Lung (tissue), 12 donors: ENCODE measurements around the gene ADGRL2. TPM values are rescaled to one million over a fixed set of nuclear protein-coding genes. Genes with fewer than 3 reads are reported as not detected.

Experiments
- ATAC-seq: fragments of 200-7000 bp; cut with Tn5 transposase; one replicate; pipeline ENCODE4 v1.9.1; 2020; ENCODE audit warnings: moderate number of reproducible peaks; ENCODE audit not compliant: insufficient read depth, low FRiP score
- DNase-seq, 3 donors: peaks; one replicate each; pipeline ENCODE4 v3.0.0-alpha.2; 2013 to 2017
- H3K27ac ChIP-seq, 2 donors: one replicate each; pipeline ENCODE4 v1.5.1; 2013; ENCODE audit warnings: mild to moderate bottlenecking in 2 of 2, moderate library complexity in 2 of 2, control low read depth in 1 of 2, inconsistent platforms in 1 of 2, low read depth in 1 of 2, low read length in 1 of 2
- H3K27me3 ChIP-seq, 3 donors: one replicate each; pipeline ENCODE4 v1.5.1; 2013; ENCODE audit warnings: low read length in 2 of 3; ENCODE audit not compliant: control insufficient read depth in 3 of 3, insufficient read depth in 3 of 3
- H3K36me3 ChIP-seq, 4 donors: one replicate each; pipeline ENCODE4 v1.5.1; 2013; ENCODE audit warnings: low read length in 4 of 4, mild to moderate bottlenecking in 1 of 4, moderate library complexity in 1 of 4; ENCODE audit not compliant: control insufficient read depth in 4 of 4, insufficient read depth in 4 of 4
- H3K4me1 ChIP-seq, 5 donors: one replicate each; pipeline ENCODE4 v1.5.1; 2013; ENCODE audit warnings: low read length in 5 of 5, mild to moderate bottlenecking in 2 of 5, moderate library complexity in 1 of 5; ENCODE audit not compliant: control insufficient read depth in 5 of 5, insufficient read depth in 5 of 5
- H3K4me3 ChIP-seq: one replicate; pipeline ENCODE4 v1.5.1; 2013; ENCODE audit warnings: mild to moderate bottlenecking, control low read depth, moderate library complexity
- H3K9ac ChIP-seq, 2 donors: one replicate each; pipeline ENCODE4 v1.5.1; 2013; ENCODE audit warnings: low read length in 2 of 2, control low read depth in 1 of 2; ENCODE audit not compliant: insufficient read depth in 1 of 2
- H3K9me3 ChIP-seq, 4 donors: one replicate each; pipeline ENCODE4 v1.5.1; 2013; ENCODE audit warnings: low read length in 3 of 4, mild to moderate bottlenecking in 1 of 4, moderate library complexity in 1 of 4; ENCODE audit not compliant: control insufficient read depth in 4 of 4, insufficient read depth in 3 of 4
- CTCF ChIP-seq: IDR thresholded peaks from 2 replicates; pipeline ENCODE4 v1.5.1; 2012; ENCODE audit warnings: mild to moderate bottlenecking; ENCODE audit errors: control extremely low read depth, extremely low read depth
- WGBS, 2 donors: extraction: QIAGEN DNeasy Blood & Tissue Kit; methylation state at CpG; one replicate each; pipeline ENCODE4 v1.1.7; 2013; 5-methylcytosine and 5-hydroxymethylcytosine counted together
- polyA plus RNA-seq, 2 donors: library from polyadenylated mRNA; stranded (reverse); fragments of 200-250 nt; gene quantifications; one replicate each; pipeline ENCODE4 v1.2.1, GENCODE V29; 2013
- total RNA-seq, 2 donors: library from RNA; depleted of rRNA in 1 of 2; stranded (reverse); fragments of >200 nt in 1 of 2; gene quantifications; one replicate each; pipeline ENCODE4 v1.2.1, GENCODE V29; 2014 to 2021
- donor health status: control.
- donor health status: control.
- donor health status: Bipolar disorder and iron deficiency.
- donor health status: healthy.
- donor health status: DM: yes; HTN: yes; CAD: no.

The ADGRL2 gene
- total and polyA plus RNA-seq, 4 donors, result 32.5 to 421 (median 72.1) TPM

- H3K27me3 ChIP-seq, result no peaks in the 10 kb centered on the region
- DNase-seq, result peak; percentile 87 to 92 (median 91)
- WGBS, 2 donors, result 2% methylated on average over 44 of the region's 44 CpGs
- peaks cover 0 to 3% (median 0%) of the 10 kb centered on the region in 4 donors for H3K9me3 ChIP-seq
- no peak for TF ChIP-seq CTCF
- H3K4me1 ChIP-seq, result peaks cover 0 to 20% (median 2%) of the 10 kb centered on the region in 5 donors
- no peak for ATAC-seq
- peak overlapping the region; percentile 66 to 93 for H3K9ac ChIP-seq
- peak overlapping the region; percentile 68 for H3K4me3 ChIP-seq
- peaks cover 0 to 6% (median 0%) of the 10 kb centered on the region in 4 donors for H3K36me3 ChIP-seq
- peak overlapping the region; percentile 90 to 95 for H3K27ac ChIP-seq
Measured at GRCh38 chr1:81799939-81800694, 617 bp upstream of the ADGRL2 start.

- peak; percentile 14 for ATAC-seq
- H3K4me3 ChIP-seq, result peak overlapping the region; percentile 75
- WGBS, 2 donors, result 1% methylated on average over 89 to 93 of the region's 93 CpGs
- H3K27ac ChIP-seq, result peak overlapping the region; percentile 95
- peaks cover 0 to 3% (median 0%) of the 10 kb centered on the region in 4 donors for H3K9me3 ChIP-seq
- peaks cover 0 to 35% (median 2%) of the 10 kb centered on the region in 5 donors for H3K4me1 ChIP-seq
- DNase-seq, result peak; percentile 43 to 72 (median 63)
- TF ChIP-seq CTCF, result no peak
- H3K27me3 ChIP-seq, result no peaks in the 10 kb centered on the region
- peak overlapping the region; percentile 72 to 79 for H3K9ac ChIP-seq
- peaks cover 0 to 6% (median 0%) of the 10 kb centered on the region in 4 donors for H3K36me3 ChIP-seq
Measured at GRCh38 chr1:81801651-81802456, 1.1 kb downstream of the ADGRL2 start.

GRCh38 chr1:81802457-81802706 is 1.6 kb downstream of the ADGRL2 start:
- H3K27me3 ChIP-seq, result no peaks in the 10 kb centered on the region
- no peak for DNase-seq
- H3K4me3 ChIP-seq, result peak overlapping the region; percentile 75
- H3K9ac ChIP-seq, result peak overlapping the region; percentile 63 to 72
- peaks cover 0 to 3% (median 0%) of the 10 kb centered on the region in 4 donors for H3K9me3 ChIP-seq
- H3K36me3 ChIP-seq, result peaks cover 0 to 6% (median 0%) of the 10 kb centered on the region in 4 donors
- ATAC-seq, result no peak
- peaks cover 0 to 38% (median 2%) of the 10 kb centered on the region in 5 donors for H3K4me1 ChIP-seq
- 0 to 1% methylated on average over 17 of the region's 17 CpGs for whole genome bisulfite sequencing, 2 donors
- peak overlapping the region; percentile 95 for H3K27ac ChIP-seq
- TF ChIP-seq CTCF, result no peak
